Small intestine (tissue), 7 donors: Measurements from ENCODE around the gene RHOT2. TPM values are rescaled to one million over a fixed set of nuclear protein-coding genes. Genes with fewer than 3 reads are reported as not detected.

ENCODE experiments used
- DNase-seq, 2 donors: peaks; one replicate each; pipeline versions ENCODE4 v3.0.0 to v3.0.0-alpha.2; 2013
- FAIRE-seq: peaks from 2 replicates; lab custom pipeline; 2012; peaks lifted over from hg19 to GRCh38; lab: Jason Lieb, UNC
- H3K27ac ChIP-seq, 3 donors: one replicate each; pipeline ENCODE4 v1.5.1; 2013; ENCODE audit warnings: low read length in 2 of 3, mild to moderate bottlenecking in 2 of 3, control low read depth in 1 of 3, inconsistent platforms in 1 of 3, low read depth in 1 of 3, moderate library complexity in 1 of 3
- H3K27me3 ChIP-seq, 3 donors: one replicate each; pipeline ENCODE4 v1.6.1; 2013; ENCODE audit warnings: low read length in 3 of 3, inconsistent platforms in 1 of 3; ENCODE audit not compliant: control insufficient read depth in 3 of 3, insufficient read depth in 3 of 3
- H3K36me3 ChIP-seq, 3 donors: one replicate each; pipeline ENCODE4 v1.6.1; 2013; ENCODE audit warnings: low read length in 3 of 3, inconsistent platforms in 1 of 3, low read depth in 1 of 3, mild to moderate bottlenecking in 1 of 3, moderate library complexity in 1 of 3; ENCODE audit not compliant: control insufficient read depth in 3 of 3, insufficient read depth in 2 of 3
- H3K4me1 ChIP-seq, 3 donors: one replicate each; pipeline ENCODE4 v1.6.1; 2013; ENCODE audit warnings: low read length in 2 of 3, inconsistent platforms in 1 of 3, low read depth in 1 of 3, mild to moderate bottlenecking in 1 of 3, moderate library complexity in 1 of 3; ENCODE audit not compliant: control insufficient read depth in 3 of 3, insufficient read depth in 2 of 3
- H3K4me3 ChIP-seq, 3 donors: one replicate each; pipeline ENCODE4 v1.5.1; 2013; ENCODE audit warnings: low read length in 3 of 3, control low read depth in 1 of 3, inconsistent platforms in 1 of 3, low read depth in 1 of 3, mild to moderate bottlenecking in 1 of 3, moderate library complexity in 1 of 3
- H3K9me3 ChIP-seq, 2 donors: one replicate each; pipeline ENCODE4 v1.6.1; 2013; ENCODE audit warnings: low read depth in 1 of 2, low read length in 1 of 2; ENCODE audit not compliant: control insufficient read depth in 2 of 2, insufficient read depth in 1 of 2
- WGBS, 3 donors: extraction: QIAGEN DNeasy Blood & Tissue Kit; methylation state at CpG; one replicate each; pipeline ENCODE4 v1.1.7; 2013; 5-methylcytosine and 5-hydroxymethylcytosine counted together
- polyA plus RNA-seq, 4 donors: library from polyadenylated mRNA; stranded (reverse) in 3 of 4; unstranded in 1 of 4; fragments of 200-250 nt in 3 of 4; fragments of 120-200 nt in 1 of 4; gene quantifications; one replicate each; pipeline versions ENCODE4 v1.2.1 to v1.2.3, GENCODE V29; 2013
- donor health status: healthy with polysubstance abuse.
- donor health status: control.
- donor health status: control.
- donor health status: Bipolar disorder and iron deficiency.
- donor health status: healthy.

Gene RHOT2
- polyA plus RNA-seq, 4 donors, result 89.3 to 207 (median 159) TPM

DNA sequence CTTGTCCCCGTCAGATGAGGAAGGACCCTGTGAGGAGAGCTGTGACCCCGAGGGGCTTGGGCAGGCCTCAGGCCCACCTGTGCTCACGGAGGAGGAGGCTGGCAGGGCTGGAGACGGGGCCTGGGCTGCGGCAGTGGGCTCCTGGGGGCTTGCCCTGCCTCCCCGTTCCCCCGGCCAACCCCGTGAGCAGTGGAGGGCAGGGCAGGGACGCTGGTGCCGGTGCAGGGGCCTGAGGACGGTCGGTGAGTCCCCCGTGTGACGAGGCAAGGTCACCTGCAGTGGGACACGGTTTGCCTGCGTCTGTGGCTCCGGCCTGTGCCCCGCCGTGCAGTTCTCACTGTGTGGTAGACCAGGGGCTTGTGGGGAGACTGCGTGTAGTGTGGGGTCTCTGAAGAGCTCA, 8.3 kb upstream of the RHOT2 start:
- H3K36me3 ChIP-seq, result peaks cover 0 to 88% (median 0%) of the 10 kb centered on the region in 3 donors
- no peaks in the 10 kb centered on the region for H3K27me3 ChIP-seq
- 90 to 91% (median 90%) methylated on average over 11 to 20 of the region's 20 CpGs for WGBS, 3 donors
- H3K4me3 ChIP-seq, result no peak overlapping the region
- H3K4me1 ChIP-seq, result peaks cover 0 to 17% (median 0%) of the 10 kb centered on the region in 3 donors
- no peaks in the 10 kb centered on the region for H3K9me3 ChIP-seq
- FAIRE-seq (no peak), DNase-seq (no peak)
- no peak overlapping the region for H3K27ac ChIP-seq

DNA sequence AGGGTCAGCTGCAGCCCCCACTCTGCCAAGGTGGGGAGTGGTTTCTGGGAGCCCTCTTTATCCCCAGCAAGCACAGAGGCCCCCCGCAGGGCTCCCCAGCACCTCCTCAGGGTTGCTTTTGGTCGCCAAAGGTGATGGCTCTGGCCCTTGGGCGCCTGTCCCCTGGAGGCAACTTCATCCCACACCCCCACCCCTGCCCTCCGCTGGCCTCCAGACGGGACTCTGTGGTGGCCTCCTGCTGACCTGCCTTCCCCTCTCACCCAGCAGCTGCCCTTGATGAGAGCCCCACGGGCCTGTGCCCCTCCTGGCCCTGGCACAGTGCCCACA, 7.8 kb upstream of the RHOT2 start:
- Histone ChIP-seq H3K9me3 (no peaks in the 10 kb centered on the region), H3K27ac (peak overlapping the region in 1 of 3 donors; percentile 59), H3K27me3 (no peaks in the 10 kb centered on the region), H3K4me3 (no peak overlapping the region), H3K4me1 (peaks cover 0 to 17% (median 0%) of the 10 kb centered on the region in 3 donors), H3K36me3 (peaks cover 0 to 83% (median 0%) of the 10 kb centered on the region in 3 donors)
- DNase-seq (no peak), FAIRE-seq (no peak)
- WGBS, 3 donors, result 61 to 69% (median 67%) methylated on average over 6 of the region's 6 CpGs

DNA sequence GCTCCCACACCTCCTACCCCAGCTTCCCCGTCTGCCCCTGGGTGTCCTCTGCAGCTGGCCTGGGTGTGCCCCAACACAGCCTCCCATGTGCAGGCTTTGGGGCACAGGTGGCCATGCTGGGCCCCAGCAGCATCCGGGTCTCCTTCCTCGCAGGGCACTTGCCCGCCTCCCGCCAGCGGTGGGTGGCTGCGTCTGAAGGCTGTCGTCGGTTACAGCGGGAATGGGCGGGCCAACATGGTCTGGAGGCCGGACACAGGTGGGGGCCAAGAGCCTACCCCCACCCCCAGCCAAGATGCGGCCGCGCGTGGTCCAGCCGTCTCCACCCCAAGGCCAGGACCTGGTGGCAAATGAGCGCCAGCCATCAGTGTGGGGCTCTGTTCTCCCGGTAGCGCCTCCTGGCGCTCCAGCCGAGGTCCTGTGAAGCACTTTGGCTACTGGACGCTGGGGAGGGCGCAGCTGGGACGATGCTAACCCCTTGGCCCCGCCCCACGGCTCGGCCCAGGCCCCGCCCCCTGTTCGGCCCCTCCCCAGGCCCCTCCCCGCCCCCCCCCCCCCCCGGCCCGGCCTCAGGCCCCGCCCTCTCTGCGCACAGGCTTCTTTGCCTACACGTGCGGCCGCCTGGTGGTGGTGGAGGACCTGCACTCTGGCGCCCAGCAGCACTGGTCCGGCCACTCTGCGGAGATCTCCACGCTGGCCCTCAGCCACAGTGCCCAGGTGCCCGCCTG, 7.3 kb upstream of the RHOT2 start:
- no peaks in the 10 kb centered on the region for H3K9me3 ChIP-seq
- no peak overlapping the region for H3K4me3 ChIP-seq
- FAIRE-seq, result no peak
- H3K27me3 ChIP-seq, result no peaks in the 10 kb centered on the region
- H3K4me1 ChIP-seq, result peaks cover 0 to 17% (median 0%) of the 10 kb centered on the region in 3 donors
- peaks cover 0 to 78% (median 0%) of the 10 kb centered on the region in 3 donors for H3K36me3 ChIP-seq
- WGBS, 3 donors, result 20 to 25% (median 21%) methylated on average over 24 to 41 of the region's 43 CpGs
- H3K27ac ChIP-seq, result peak overlapping the region in 2 of 3 donors; percentile 53 to 59
- DNase-seq, result peak; percentile 84 to 88

DNA sequence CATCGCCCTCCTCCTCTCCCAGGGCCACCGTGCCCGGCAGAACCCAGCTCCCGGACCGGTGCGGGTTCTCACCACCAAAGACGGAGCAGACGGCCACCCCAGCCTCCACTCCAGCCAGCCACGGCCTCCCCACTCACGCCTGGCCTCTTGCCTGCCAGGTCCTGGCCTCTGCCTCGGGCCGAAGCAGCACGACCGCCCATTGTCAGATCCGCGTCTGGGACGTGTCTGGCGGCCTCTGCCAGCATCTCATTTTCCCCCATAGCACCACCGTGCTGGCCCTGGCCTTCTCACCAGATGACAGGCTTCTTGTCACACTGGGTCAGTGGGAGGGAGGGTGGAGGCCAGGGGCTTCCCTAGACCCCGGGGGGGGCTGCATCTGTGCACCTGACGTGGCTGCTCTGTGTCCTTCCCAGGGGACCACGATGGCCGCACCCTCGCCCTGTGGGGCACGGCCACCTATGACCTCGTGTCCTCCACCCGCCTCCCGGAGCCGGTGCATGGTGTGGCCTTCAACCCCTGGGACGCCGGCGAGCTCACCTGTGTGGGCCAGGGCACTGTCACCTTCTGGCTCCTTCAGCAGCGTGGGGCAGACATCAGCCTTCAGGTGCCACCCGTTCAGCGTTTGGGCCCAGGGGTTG, 6.6 kb upstream of the RHOT2 start:
- no peaks in the 10 kb centered on the region for H3K9me3 ChIP-seq
- FAIRE-seq (no peak), DNase-seq (no peak)
- H3K27ac ChIP-seq, result peak overlapping the region in 2 of 3 donors; percentile 14 to 35
- 51 to 70% (median 67%) methylated on average over 33 to 35 of the region's 35 CpGs for WGBS, 3 donors
- H3K4me3 ChIP-seq, result no peak overlapping the region
- H3K4me1 ChIP-seq, result peaks cover 0 to 17% (median 0%) of the 10 kb centered on the region in 3 donors
- H3K27me3 ChIP-seq, result no peaks in the 10 kb centered on the region
- H3K36me3 ChIP-seq, result peaks cover 0 to 77% (median 0%) of the 10 kb centered on the region in 3 donors

DNA sequence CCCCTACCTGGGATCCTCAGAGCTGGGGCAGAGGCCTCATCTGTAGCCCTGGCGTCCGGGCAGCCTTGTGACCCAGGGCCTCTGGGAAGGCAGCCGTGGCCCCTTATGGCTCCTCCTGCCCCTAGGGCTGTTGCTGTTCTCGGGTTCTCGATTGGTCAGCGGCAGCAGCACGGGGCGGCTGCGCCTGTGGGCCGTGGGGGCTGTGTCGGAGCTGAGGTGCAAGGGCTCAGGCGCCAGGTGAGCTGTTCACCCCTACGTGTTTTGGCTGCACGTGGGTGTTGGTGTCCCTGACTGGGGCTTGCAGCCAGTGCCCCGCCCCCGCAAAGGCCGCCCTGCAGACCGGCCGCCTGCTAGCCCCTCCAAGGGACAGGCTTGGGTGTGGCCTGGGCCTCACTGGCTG, 5.8 kb upstream of the RHOT2 start:
- peaks cover 0 to 77% (median 0%) of the 10 kb centered on the region in 3 donors for H3K36me3 ChIP-seq
- no peaks in the 10 kb centered on the region for H3K27me3 ChIP-seq
- H3K4me3 ChIP-seq, result no peak overlapping the region
- H3K9me3 ChIP-seq, result no peaks in the 10 kb centered on the region
- no peak for FAIRE-seq
- WGBS, 3 donors, result 90 to 94% (median 92%) methylated on average over 15 to 19 of the region's 19 CpGs
- H3K27ac ChIP-seq, result no peak overlapping the region
- H3K4me1 ChIP-seq, result peaks cover 0 to 17% (median 0%) of the 10 kb centered on the region in 3 donors
- no peak for DNase-seq

DNA sequence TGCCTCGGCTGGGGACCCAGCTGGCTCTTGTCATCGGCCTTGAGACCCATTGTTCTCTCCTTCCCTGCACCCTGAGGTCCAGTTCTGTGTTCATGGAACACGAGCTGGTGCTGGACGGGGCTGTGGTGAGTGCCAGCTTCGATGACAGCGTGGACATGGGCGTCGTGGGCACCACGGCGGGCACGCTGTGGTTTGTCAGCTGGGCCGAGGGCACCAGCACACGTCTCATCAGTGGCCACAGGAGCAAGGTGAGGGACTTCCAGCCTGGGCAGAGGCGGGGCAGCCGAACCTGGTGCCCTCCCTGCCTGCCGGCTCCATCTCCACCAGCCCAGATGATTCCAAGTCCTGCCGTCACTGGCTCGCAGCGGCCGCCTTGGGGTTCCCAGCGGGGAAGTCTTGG, 5.3 kb upstream of the RHOT2 start:
- no peaks in the 10 kb centered on the region for H3K27me3 ChIP-seq
- 94 to 95% (median 94%) methylated on average over 20 to 21 of the region's 21 CpGs for WGBS, 3 donors
- FAIRE-seq, result no peak
- no peak overlapping the region for H3K4me3 ChIP-seq
- H3K27ac ChIP-seq, result no peak overlapping the region
- no peak for DNase-seq
- H3K9me3 ChIP-seq, result no peaks in the 10 kb centered on the region
- peaks cover 0 to 77% (median 0%) of the 10 kb centered on the region in 3 donors for H3K36me3 ChIP-seq
- peaks cover 0 to 20% (median 0%) of the 10 kb centered on the region in 3 donors for H3K4me1 ChIP-seq

DNA sequence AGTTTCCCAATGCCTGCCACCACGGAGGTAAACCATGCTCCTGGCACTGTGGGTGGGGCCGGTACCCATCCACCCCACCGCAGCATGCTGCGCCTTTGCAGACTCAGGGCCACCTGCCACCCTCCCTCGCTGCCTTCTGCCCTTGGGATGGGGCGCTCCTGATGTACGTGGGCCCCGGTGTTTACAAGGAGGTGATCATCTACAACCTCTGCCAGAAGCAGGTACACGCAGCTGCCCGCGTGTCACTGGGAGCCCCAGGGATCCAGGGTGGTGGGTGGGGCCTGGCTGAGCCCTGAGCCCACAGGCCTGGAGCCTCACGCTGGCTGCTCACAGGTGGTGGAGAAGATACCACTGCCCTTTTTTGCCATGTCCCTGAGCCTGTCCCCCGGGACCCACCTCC, 1.4 kb upstream of the RHOT2 start:
- DNase-seq (no peak), FAIRE-seq (no peak)
- Histone ChIP-seq H3K9me3 (no peaks in the 10 kb centered on the region), H3K4me1 (peaks cover 0 to 16% (median 0%) of the 10 kb centered on the region in 3 donors), H3K4me3 (no peak overlapping the region), H3K27me3 (no peaks in the 10 kb centered on the region), H3K27ac (no peak overlapping the region), H3K36me3 (peaks cover 5 to 77% (median 8%) of the 10 kb centered on the region in 3 donors)
- WGBS, 3 donors, result 88 to 92% (median 91%) methylated on average over 13 of the region's 13 CpGs

DNA sequence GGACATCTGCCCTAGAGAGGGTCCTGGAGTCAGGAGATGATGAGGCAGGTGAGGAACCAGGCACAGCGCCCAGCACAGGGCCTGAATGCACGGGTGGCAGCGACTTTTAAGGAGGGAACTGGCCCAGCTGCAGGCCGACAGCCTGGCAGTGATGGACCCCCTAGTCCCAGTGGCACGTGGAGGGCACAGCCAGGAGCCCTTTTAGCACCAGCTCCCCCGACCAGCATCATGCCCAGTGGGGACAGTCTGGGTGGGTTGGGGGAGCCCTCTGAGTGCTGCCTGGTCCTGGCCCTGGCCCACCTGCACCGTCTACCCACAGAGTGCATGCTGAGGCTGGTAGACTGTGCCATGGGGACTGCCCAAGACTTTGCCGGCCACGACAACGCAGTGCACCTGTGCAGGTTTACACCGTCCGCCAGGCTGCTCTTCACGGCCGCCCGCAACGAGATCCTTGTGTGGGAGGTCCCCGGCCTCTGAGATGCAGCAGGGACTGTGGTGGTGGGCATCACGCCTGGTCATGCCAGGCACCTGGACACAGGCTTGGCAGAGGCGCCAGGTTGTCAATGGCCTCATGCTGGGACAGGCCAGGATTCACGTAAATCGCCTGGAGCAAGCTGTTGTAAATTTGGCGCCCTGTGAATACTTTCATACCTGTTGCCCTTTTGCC, 686 bp upstream of the RHOT2 start:
- WGBS, 3 donors, result 78 to 85% (median 78%) methylated on average over 22 of the region's 22 CpGs
- no peak for FAIRE-seq
- Histone ChIP-seq H3K4me3 (no peak overlapping the region), H3K36me3 (peaks cover 12 to 77% (median 15%) of the 10 kb centered on the region in 3 donors), H3K27ac (peak overlapping the region in 1 of 3 donors; percentile 48), H3K9me3 (no peaks in the 10 kb centered on the region), H3K4me1 (peaks cover 0 to 10% (median 0%) of the 10 kb centered on the region in 3 donors), H3K27me3 (no peaks in the 10 kb centered on the region)
- no peak for DNase-seq
